NCI-H2081 treated with DMSO at 0.1 percent for 48 hours (cell line): ENCODE measurements around the gene ABCB6.
A peak's percentile ranks its signal among the peaks of the same experiment; 100 is the strongest.

Experiments used
- DNase-seq: peaks from one replicate; lab custom pipeline; 2025; lab: John Stamatoyannopoulos, UW

Gene ABCB6

GRCh38 chr2:219245148-219245898 is 26.6 kb upstream of the ABCB6 start, which contains the start of the genes GLB1L and STK16:
GLB1L (minus strand) TSS chr2:219245444; CDS start chr2:219243573, 1,871 bp downstream.
STK16 (plus strand) TSS chr2:219245479; CDS start chr2:219246000, 521 bp downstream.
- DNase-seq: no peak

- DNase-seq: no peak
Measured at GRCh38 chr2:219244789-219245147, 26.0 kb upstream of the ABCB6 start.

GRCh38 chr2:219243291-219243761 is 24.6 kb upstream of the ABCB6 start:
- DNase-seq: no peak

DNA sequence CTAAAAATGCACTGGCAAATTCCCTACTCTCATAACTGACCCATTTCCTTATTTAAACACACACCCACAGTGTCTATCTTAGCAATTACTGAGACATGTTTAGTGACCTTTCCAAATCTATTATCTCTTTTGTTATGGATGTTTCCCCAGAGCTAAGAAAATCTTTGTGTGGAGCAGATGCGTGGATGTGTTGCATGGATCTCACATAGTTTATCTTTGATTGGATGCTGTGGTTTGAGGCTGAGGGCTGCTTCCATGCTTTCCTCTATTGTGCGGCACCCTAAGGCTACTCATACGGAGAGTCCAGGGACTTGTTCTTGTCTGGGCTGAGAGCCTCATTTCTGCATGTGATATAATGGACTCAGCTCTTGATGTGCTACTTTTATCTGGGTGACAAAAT is 15.6 kb upstream of the ABCB6 start:
- no peak for DNase-seq

DNA sequence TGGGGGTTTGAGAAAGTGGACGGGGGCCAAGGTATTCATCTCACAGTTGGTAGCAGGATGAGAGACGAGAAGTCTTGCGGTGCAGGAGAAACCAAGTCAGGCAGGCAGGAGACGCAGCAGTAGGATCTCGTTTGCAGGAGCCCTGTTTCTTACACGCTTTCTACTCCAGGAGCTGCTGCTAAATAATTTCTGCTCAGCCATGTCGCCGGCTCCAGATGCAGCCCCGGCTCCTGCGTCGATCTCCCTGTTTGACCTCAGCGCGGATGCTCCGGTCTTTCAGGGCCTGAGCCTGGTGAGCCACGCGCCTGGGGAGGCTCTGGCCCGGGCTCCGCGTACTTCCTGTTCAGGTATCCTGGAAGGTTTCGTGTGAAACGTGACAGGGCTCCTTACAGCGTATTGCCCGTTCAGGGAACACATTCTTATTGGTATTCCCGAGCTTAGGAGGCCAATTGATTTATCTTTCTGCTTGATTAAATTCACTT is 11.3 kb upstream of the ABCB6 start:
- no peak for DNase-seq

GRCh38 chr2:219229305-219230058 is 10.7 kb upstream of the ABCB6 start, which contains the start of the genes ANKZF1 and ATG9A:
ANKZF1 (plus strand) TSS chr2:219229806; CDS start chr2:219230258, 452 bp downstream.
ATG9A (minus strand) TSS chr2:219229636; CDS start chr2:219228024, 1,612 bp downstream.
- DNase-seq: peak; percentile 93

DNA sequence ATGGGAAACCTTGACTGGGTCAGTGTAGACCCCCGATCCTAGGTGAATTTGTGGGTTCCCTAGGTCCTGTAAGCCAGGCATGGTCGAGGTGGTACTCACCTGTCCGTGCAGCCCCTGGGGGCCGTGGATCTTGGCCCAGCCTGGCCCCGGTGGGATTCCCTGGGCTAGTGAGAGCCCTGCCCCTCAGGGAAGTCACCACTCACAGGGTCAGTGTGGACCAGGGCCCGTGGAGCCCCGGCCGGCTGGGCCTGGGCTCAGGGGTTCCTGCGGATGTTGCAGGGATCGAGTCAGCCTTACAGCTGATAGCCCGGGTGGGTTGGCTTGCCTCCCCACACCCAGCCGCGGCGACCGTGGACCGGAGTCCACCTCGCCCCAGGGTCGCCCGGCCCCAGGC is 10.2 kb upstream of the ABCB6 start:
- no peak for DNase-seq

DNA sequence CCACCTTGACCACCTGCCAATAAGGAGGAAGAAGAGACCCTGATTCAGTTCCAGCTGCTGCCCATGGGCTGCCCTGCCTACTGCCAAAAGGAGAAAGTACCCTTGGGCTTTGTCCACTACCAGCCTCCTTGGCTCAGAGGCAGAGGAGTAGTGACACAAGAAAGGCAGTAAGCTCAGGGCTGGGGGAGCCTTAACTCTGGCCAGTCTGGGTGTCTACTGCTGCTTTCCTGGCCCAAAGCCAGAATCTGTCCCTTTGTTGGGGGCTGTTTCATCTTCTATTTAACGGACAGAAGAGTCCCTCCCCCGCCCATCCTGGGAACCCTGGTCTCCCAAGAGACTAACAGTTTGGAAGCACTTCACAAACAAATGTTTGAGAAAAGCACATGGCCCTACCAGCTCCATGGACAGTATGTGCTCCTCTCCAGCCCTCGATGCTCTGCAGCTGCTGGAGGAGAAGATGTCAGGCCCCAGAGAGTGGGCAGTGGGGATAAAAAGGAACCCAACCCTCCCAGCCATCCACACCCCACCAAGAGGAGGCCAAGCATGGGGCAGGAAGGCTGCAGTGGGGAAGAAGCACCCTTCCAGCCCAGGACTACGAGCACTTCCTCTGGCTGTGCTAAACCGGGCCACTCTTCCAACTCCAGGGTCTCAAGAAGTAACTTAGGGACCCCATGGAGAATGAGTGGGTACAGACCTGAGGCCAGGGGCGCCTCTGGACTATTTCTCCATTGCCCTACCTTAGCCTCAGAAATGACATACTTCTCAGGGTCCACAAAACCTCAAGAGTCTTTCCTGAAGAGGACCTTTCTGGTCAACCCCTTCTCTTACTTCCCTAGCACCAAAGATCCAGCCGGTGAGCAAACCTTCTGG is 9.5 kb upstream of the ABCB6 start:
- DNase-seq: no peak

- DNase-seq: no peak
Measured at GRCh38 chr2:219225350-219225749, 6.6 kb upstream of the ABCB6 start.

GRCh38 chr2:219223831-219224610 is 5.3 kb upstream of the ABCB6 start:
- no peak for DNase-seq

- DNase-seq: no peak
Measured at GRCh38 chr2:219221957-219222518, 3.3 kb upstream of the ABCB6 start.

DNA sequence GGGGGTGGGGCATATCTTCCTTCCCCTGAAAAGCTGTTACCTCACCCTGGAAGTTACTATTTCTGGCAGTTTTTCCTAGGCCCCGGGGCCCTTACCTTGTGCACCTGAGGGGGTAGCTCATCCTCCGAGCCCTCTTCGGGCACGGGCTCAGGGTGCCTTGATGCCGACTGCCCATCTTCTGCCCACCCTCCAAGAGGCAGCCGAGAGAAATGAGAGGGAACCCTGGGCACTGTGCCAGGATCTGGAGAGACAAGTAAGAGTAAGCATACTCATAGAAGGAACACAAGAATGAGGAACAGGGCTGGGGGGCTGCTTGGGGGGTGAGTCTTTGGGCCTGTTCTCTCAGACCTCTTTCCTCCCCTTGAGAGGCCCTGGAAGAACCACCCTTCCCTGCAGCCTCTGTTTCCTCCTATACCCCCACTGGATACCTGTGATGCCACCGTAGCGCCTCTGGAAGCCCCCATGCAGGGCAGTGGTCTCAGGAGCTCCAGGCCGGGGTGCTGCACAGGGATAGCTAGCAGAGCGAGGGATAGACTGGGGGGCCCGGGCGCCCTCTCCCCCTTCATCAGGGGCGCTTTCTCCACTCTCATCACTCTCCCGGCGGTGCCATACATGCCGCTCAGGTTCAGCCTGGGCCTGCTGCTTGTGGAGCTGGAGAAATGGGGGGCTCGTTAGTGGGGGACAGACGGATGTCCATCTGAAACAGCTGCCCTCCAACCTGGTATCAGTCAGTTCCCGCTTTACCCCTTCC is 2.1 kb upstream of the ABCB6 start:
- DNase-seq: no peak

- no peak for DNase-seq
Measured at GRCh38 chr2:219219784-219220532, 1.2 kb upstream of the ABCB6 start.

DNA sequence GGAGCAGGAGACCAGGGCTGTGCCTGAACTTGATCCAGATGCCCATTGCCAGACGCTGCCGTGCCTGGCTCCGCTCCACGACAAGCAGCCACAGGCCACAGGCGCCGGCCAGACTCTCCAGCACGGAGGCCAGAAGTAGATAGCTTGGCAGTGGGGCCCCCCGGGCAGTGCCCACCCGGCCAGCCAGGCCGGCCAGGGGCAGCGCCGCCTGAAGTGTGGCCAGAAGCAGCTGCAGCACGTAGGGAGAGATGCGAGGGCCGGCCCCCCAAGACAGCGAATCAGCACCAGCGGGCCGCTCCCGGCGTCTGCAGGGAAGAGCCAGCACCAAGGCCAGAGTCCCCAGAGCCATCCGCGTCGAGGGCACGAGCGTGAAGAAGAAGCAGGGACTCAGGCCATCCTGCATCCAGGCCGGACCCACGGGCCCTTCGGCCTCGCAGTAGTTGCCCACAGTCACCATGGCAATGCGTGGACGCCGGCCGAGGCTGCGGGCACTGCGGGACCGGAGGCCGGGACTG is 484 bp downstream of the ABCB6 start:
- DNase-seq: no peak

GRCh38 chr2:219216535-219216915 is 2.2 kb downstream of the ABCB6 start:
- DNase-seq: no peak

GRCh38 chr2:219215871-219216534 is 2.8 kb downstream of the ABCB6 start:
- DNase-seq: no peak

- no peak for DNase-seq
Measured at GRCh38 chr2:219214786-219215185, 4.0 kb downstream of the ABCB6 start.

DNA sequence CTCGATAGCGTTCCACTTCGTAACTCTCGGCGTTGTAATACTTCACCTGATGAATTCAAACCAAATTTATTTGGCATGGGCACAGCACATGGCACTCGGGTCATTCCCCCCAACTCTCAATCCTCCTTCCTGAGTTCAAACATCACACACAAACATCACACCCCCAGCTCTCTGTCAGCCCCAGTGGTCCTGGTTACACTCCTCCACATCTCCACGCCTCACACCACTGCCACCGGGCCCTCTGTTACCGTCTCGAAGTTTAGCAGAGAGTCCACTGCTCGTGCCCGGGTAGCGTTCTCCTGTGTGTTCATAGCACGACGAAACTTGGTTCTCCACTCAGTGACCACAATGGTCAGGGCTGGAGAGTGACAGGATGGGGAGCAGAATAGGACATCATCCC is 4.6 kb downstream of the ABCB6 start:
- DNase-seq: no peak
